ENCODE measurements around the gene TBC1D7.

DNA sequence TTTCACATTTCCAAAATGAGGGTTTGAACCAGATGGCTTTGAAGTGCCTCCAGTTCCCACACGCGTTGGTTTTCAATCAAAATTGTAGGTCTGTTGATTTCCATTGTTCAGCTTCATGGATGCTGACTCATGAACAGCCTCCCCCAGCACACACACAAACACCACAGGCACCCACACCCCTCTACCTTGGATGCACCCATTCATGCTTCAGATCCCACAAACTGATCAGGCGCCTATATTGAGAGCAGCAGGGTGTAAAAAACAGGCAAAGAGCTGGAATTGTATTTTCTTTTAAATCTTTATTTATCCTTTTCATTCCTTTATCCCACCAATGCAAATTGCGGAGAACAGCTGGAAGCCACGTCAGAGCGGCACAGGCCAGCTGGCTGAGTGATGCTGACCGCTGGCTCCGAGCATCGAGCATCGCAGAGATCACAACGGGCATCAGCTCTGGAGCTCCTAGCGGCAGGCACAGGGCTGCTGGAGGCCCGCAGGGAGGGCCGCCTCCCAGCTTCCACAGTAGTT, 29.3 kb upstream of the TBC1D7 start:
- no peak for TF ChIP-seq RAD21 (IDR thresholded peaks at IDR 0.05; ENCODE audit: low read depth)
- TF ChIP-seq, protein P1, sequence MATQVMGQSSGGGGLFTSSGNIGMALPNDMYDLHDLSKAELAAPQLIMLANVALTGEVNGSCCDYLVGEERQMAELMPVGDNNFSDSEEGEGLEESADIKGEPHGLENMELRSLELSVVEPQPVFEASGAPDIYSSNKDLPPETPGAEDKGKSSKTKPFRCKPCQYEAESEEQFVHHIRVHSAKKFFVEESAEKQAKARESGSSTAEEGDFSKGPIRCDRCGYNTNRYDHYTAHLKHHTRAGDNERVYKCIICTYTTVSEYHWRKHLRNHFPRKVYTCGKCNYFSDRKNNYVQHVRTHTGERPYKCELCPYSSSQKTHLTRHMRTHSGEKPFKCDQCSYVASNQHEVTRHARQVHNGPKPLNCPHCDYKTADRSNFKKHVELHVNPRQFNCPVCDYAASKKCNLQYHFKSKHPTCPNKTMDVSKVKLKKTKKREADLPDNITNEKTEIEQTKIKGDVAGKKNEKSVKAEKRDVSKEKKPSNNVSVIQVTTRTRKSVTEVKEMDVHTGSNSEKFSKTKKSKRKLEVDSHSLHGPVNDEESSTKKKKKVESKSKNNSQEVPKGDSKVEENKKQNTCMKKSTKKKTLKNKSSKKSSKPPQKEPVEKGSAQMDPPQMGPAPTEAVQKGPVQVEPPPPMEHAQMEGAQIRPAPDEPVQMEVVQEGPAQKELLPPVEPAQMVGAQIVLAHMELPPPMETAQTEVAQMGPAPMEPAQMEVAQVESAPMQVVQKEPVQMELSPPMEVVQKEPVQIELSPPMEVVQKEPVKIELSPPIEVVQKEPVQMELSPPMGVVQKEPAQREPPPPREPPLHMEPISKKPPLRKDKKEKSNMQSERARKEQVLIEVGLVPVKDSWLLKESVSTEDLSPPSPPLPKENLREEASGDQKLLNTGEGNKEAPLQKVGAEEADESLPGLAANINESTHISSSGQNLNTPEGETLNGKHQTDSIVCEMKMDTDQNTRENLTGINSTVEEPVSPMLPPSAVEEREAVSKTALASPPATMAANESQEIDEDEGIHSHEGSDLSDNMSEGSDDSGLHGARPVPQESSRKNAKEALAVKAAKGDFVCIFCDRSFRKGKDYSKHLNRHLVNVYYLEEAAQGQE (IDR thresholded peaks at IDR 0.05; ENCODE audit: low read depth) = no peak
- TF ChIP-seq CREB1 (IDR thresholded peaks at IDR 0.05; ENCODE audit: low read depth) = no peak
